ENCODE results near the gene CPT1A. TPM values are rescaled to one million over a fixed set of nuclear protein-coding genes. Genes with fewer than 3 reads are reported as not detected.

Gene CPT1A
- total RNA-seq, 2 donors from 2014 or later: 33.3 to 55.2 TPM

- Histone ChIP-seq H3K4me1 (replicated peaks) (no peaks in the 10 kb centered on the region), H3K27ac (no peak overlapping the region), H3K9me3 (no peaks in the 10 kb centered on the region), H3K36me3 (peaks cover 0 to 2% of the 10 kb centered on the region in 2 donors), H3K27me3 (replicated peaks; ENCODE audit: insufficient read depth) (no peaks in the 10 kb centered on the region), H3K4me3 (no peak overlapping the region)
- intact Hi-C loops (cut with DNase I): no loop called here
- TF ChIP-seq CTCF (IDR thresholded peaks at IDR 0.05) (no peak), POLR2A (IDR thresholded peaks at IDR 0.05) (no peak), POLR2AphosphoS5 (IDR thresholded peaks at IDR 0.05) (no peak)
- 94% methylated on average over 16 of the region's 16 CpGs for WGBS
- no peak for DNase-seq (ENCODE audit: low spot score)
Measured at GRCh38 chr11:68784653-68785052, 57.1 kb downstream of the CPT1A start.

- Histone ChIP-seq H3K9me3 (no peaks in the 10 kb centered on the region), H3K27me3 (replicated peaks; ENCODE audit: insufficient read depth) (no peaks in the 10 kb centered on the region), H3K4me3 (no peak overlapping the region), H3K27ac (no peak overlapping the region), H3K36me3 (peaks cover 0 to 2% of the 10 kb centered on the region in 2 donors), H3K4me1 (replicated peaks) (no peaks in the 10 kb centered on the region)
- 89% methylated on average over 16 of the region's 16 CpGs for WGBS
- intact Hi-C loops (cut with DNase I): no loop called here
- no peak for DNase-seq (ENCODE audit: low spot score)
- TF ChIP-seq POLR2AphosphoS5 (IDR thresholded peaks at IDR 0.05): no peak
Measured at GRCh38 chr11:68783216-68783821, 58.4 kb downstream of the CPT1A start.

GRCh38 chr11:68782711-68783110 is 59.0 kb downstream of the CPT1A start:
- intact Hi-C loops (cut with DNase I): no loop called here
- Histone ChIP-seq H3K4me3 (no peak overlapping the region), H3K4me1 (replicated peaks) (no peaks in the 10 kb centered on the region), H3K27ac (no peak overlapping the region), H3K27me3 (replicated peaks; ENCODE audit: insufficient read depth) (no peaks in the 10 kb centered on the region), H3K36me3 (peaks cover 0 to 2% of the 10 kb centered on the region in 2 donors), H3K9me3 (no peaks in the 10 kb centered on the region)
- DNase-seq (ENCODE audit: low spot score): no peak
- WGBS: 96% methylated on average over 26 of the region's 26 CpGs
- TF ChIP-seq POLR2AphosphoS5 (IDR thresholded peaks at IDR 0.05): no peak
- no peak for TF ChIP-seq CTCF (IDR thresholded peaks at IDR 0.05)
- TF ChIP-seq POLR2A (IDR thresholded peaks at IDR 0.05): no peak

GRCh38 chr11:68780829-68781228 is 60.9 kb downstream of the CPT1A start:
- intact Hi-C loops (cut with DNase I): no loop called here
- no peak for TF ChIP-seq CTCF (IDR thresholded peaks at IDR 0.05)
- no peak for TF ChIP-seq POLR2AphosphoS5 (IDR thresholded peaks at IDR 0.05)
- TF ChIP-seq POLR2A (IDR thresholded peaks at IDR 0.05): no peak
- DNase-seq (ENCODE audit: low spot score): no peak
- Histone ChIP-seq H3K27ac (no peak overlapping the region), H3K4me1 (replicated peaks) (no peaks in the 10 kb centered on the region), H3K4me3 (no peak overlapping the region), H3K9me3 (no peaks in the 10 kb centered on the region), H3K27me3 (replicated peaks; ENCODE audit: insufficient read depth) (no peaks in the 10 kb centered on the region), H3K36me3 (peaks cover 2 to 5% of the 10 kb centered on the region in 2 donors)
- WGBS: 73% methylated on average over 4 of the region's 4 CpGs

GRCh38 chr11:68778205-68778604 is 63.5 kb downstream of the CPT1A start:
- Histone ChIP-seq H3K36me3 (peaks cover 2 to 9% of the 10 kb centered on the region in 2 donors), H3K9me3 (no peaks in the 10 kb centered on the region), H3K4me3 (no peak overlapping the region), H3K27me3 (replicated peaks; ENCODE audit: insufficient read depth) (no peaks in the 10 kb centered on the region), H3K4me1 (replicated peaks) (no peaks in the 10 kb centered on the region), H3K27ac (no peak overlapping the region)
- intact Hi-C loops (cut with DNase I): no loop called here
- WGBS: 76% methylated on average over 7 of the region's 7 CpGs
- TF ChIP-seq POLR2AphosphoS5 (IDR thresholded peaks at IDR 0.05) (no peak), CTCF (IDR thresholded peaks at IDR 0.05) (no peak), POLR2A (IDR thresholded peaks at IDR 0.05) (no peak)
- DNase-seq (ENCODE audit: low spot score): no peak

Measured in prostate gland (tissue), 2 donors.